ENCODE results near the gene CENPP.
"Not testable (repeated sequence)": the region's sequence is repeated elsewhere in the genome, so short reads cannot be mapped to it uniquely, and the experiment has no call there.

The CENPP gene

DNA sequence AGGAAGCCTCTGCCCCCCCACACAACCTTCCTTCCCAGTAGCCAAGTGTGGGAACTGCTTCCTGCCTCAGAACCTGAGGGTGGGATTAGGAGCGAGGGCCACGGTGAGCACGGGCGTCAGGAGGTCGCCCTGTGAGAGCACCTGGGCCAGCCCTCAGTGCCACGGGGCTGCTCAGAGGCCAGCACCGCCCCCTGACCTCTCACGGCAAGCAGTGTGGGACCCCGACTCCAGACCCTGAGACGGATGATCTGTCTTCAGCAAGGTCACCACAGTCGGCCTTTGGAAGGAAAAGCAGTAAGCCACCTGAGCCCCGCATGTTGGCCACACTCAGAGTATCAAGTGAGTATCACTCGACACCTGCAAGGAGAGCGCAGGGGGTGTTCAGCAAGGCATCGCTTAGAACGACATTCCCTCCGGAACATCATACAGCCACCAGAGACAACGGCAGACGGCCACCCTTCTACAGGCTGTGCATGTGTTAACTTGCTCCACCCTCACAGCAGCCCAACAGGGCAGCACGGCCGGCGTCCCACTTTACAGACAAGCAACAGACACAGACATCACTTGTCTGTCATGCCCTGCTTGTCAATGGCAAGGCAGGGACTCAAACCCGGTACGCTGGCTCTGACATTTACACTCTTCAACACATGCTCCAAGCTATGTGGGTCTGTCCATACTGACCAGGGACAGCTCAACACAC, 294.0 kb downstream of the CENPP start:
- TF ChIP-seq, protein P1, sequence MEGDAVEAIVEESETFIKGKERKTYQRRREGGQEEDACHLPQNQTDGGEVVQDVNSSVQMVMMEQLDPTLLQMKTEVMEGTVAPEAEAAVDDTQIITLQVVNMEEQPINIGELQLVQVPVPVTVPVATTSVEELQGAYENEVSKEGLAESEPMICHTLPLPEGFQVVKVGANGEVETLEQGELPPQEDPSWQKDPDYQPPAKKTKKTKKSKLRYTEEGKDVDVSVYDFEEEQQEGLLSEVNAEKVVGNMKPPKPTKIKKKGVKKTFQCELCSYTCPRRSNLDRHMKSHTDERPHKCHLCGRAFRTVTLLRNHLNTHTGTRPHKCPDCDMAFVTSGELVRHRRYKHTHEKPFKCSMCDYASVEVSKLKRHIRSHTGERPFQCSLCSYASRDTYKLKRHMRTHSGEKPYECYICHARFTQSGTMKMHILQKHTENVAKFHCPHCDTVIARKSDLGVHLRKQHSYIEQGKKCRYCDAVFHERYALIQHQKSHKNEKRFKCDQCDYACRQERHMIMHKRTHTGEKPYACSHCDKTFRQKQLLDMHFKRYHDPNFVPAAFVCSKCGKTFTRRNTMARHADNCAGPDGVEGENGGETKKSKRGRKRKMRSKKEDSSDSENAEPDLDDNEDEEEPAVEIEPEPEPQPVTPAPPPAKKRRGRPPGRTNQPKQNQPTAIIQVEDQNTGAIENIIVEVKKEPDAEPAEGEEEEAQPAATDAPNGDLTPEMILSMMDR (conservative IDR thresholded peaks at IDR 0.05; ENCODE audit: low read depth), result no peak
- H3K27ac ChIP-seq, result 0 out of 2 replicates have a peak overlapping the region, but pooled peaks have one; percentile 1
- CTCF ChIA-PET, result no interaction called here
- POLR2A ChIA-PET (ENCODE audit: low non-redundant PET), result no interaction called here
- DNase-seq (ENCODE audit: low spot score), result no peak

DNA sequence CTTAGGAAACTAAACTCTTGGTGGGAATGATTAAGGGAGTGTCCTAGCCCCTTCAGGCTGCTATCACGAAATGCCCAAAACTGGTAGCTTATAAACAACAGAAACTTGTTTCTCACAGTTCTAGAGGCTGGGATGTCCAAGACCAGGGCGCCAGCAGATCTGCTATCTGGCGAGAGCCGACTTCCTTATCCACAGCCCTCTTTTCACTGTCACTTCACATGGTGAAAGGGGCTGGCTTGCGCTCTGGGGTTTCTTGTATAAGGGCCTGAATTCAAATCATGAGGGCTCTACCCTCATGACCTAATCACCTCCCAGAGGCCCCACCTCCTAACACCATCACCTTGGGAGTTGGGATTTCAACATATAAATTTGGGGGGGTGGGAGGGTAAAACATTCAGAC, 295.1 kb downstream of the CENPP start:
- DNase-seq (ENCODE audit: low spot score), result no peak
- ChIA-PET CTCF (interaction anchor here (1.0 kb wide), 1 partner anchor 14 kb away, joined by 5 read pairs; no protein-coding TSS in a partner anchor), POLR2A (ENCODE audit: low non-redundant PET) (interaction anchor here (0.6 kb wide), 1 partner anchor 8 kb away, joined by 4 read pairs; no protein-coding TSS in a partner anchor)
- TF ChIP-seq, protein P1 (conservative IDR thresholded peaks at IDR 0.05; ENCODE audit: low read depth), result no peak
- H3K27ac ChIP-seq, result no peak overlapping the region

DNA sequence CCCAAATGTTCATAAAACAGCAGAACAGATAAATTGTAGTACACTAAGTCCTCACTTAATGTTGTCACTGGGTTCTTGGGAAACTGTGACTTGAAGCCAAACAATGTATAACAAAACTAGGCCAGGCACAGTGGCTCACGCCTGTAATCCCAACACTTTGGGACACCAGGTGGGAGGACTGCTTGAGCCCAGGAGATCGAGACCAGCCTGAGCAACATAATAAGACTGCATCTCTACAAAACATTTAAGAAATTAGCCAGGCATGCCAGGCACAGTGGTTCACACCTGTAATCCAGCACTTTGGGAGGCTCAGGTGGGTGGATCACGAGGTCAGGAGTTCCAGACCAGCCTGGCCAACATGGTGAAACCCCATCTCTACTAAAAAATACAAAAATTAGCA, 298.2 kb downstream of the CENPP start:
- DNase-seq (ENCODE audit: low spot score); POLR2A ChIA-PET (ENCODE audit: low non-redundant PET): not testable (repeated sequence)
- H3K27ac ChIP-seq, result peak overlapping the region; percentile 5; the same call in 1 of the 2 replicates
- CTCF ChIA-PET, result interaction anchor here (0.6 kb wide), 1 partner anchor 162 kb away, joined by 3 read pairs; no protein-coding TSS in a partner anchor

DNA sequence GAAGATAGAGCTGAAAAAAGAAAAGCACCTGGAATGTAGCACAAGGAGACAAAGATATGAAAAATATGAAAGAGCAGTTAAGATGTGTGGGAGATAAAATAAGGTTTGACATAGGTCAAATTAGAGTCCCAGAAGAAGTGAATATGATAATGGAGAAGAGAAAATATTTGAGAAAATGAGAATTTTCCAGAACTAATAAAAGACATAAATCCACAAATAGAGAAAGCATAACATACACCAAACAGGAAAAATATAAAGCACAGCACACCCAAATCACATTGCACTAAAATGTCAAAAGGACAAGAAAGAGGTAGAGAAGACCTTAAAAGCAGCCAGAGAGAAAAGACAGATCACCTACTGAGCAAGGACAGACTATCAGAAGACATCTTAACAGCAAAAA, 300.7 kb downstream of the CENPP start:
- DNase-seq (ENCODE audit: low spot score), result no peak
- no peak overlapping the region for H3K27ac ChIP-seq
- ChIA-PET POLR2A (ENCODE audit: low non-redundant PET) (no interaction called here), CTCF (no interaction called here)
- TF ChIP-seq, protein P1 (conservative IDR thresholded peaks at IDR 0.05; ENCODE audit: low read depth), result no peak

DNA sequence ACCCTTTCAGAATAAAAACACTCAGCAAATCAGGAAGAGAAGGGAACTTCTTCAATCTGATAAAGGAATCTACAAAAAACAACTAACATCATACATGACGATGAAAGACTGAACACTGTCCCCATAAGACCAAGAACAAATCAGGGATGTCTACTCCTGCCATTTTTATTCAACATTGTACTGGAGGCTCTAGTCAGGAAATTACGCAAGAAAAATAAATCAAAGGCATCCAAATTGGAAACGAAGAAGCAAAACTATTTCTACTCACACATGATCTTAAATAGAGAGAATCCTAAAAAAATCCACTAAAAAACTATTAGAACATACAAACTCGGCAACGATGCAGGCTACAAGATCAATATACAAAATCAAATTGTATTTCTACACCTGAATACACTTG, 301.9 kb downstream of the CENPP start:
- no peak for DNase-seq (ENCODE audit: low spot score)
- TF ChIP-seq, protein P1 (conservative IDR thresholded peaks at IDR 0.05; ENCODE audit: low read depth), result no peak
- ChIA-PET CTCF (no interaction called here), POLR2A (ENCODE audit: low non-redundant PET) (no interaction called here)
- H3K27ac ChIP-seq, result no peak overlapping the region

DNA sequence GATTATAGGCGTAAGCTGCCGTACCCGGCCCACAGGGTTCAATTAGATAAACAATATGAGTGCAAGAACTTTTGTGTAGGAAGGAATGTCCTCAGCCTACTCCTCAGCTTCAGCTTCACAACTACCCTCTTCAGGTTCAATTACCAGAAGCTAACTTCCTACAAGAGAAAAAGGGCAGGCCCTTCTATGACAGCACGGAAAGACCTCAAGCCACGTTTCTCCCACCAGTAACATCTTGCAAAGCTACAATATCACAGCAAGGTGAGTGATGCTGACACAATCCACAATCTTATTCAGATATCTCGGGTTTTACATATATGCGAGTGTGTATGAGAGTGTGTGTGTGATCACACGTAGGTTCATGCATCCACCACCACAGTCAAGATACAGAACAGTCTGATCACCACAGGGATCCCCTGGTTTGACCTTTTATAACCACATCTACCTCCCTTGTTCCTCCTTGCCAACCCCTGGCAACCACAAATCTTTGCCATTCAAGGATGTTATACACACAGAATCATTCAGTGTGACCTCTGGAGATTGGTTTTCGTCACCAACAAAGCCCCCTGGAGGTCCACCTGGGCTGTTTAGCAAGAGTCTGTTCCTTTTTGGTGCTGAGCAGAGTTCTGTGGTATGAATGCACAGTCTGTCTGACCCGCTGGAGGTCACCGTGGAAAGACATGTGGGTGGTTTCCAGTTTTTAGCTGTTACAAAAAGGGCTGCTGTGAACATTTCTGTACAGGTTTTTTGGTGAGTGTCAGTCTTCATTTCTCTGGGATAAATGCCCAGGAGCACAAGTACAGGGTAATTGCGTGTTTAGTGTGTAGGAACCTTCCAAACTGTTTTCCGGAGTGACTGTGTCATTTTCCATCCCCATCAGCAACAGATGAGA, 305.9 kb downstream of the CENPP start:
- POLR2A ChIA-PET (ENCODE audit: low non-redundant PET), result no interaction called here
- DNase-seq (ENCODE audit: low spot score), result no peak
- CTCF ChIA-PET, result interaction anchor here (1.0 kb wide), 2 partner anchors 190 to 493 kb away, joined by 4 to 6 read pairs; no protein-coding TSS in a partner anchor
- TF ChIP-seq, protein P1 (conservative IDR thresholded peaks at IDR 0.05; ENCODE audit: low read depth), result no peak
- H3K27ac ChIP-seq, result no peak overlapping the region; the same call in 1 of the 2 replicates
